SK-N-SH treated with all-trans-retinoic acid at 6 μM for 48 hours (cell line): ENCODE data around the gene ENPP7.

Source experiments
- ATAC-seq: fragments of 200-7000 bp; cut with Tn5 transposase; 3 replicates; pipeline ENCODE4 v1.9.1; 2020; ENCODE audit warnings: mild to moderate bottlenecking, moderate library complexity
- ARNTL ChIP-seq: fragments of 450-650 bp; formaldehyde crosslinking; IDR thresholded peaks from 2 replicates; pipeline ENCODE4 v1.5.0; 2020; ENCODE audit warnings: low read depth, mild to moderate bottlenecking, moderate library complexity, borderline replicate concordance
- BACH2 ChIP-seq: fragments of 250-450 bp; sonication (Bioruptor Pico); IDR thresholded peaks from 2 replicates; pipeline ENCODE4 v1.9.0; 2021; ENCODE audit warnings: mild to moderate bottlenecking, borderline replicate concordance
- CREB5 ChIP-seq: fragments of 250-450 bp; sonication (Bioruptor Pico); IDR thresholded peaks from 2 replicates; pipeline ENCODE4 v1.5.1; 2020; ENCODE audit warnings: low read depth, mild to moderate bottlenecking, moderate library complexity
- CSDC2 ChIP-seq: fragments of 250-450 bp; sonication (Bioruptor Pico); IDR thresholded peaks from 2 replicates; pipeline ENCODE4 v1.5.0; 2020; ENCODE audit warnings: mild to moderate bottlenecking, moderate library complexity
- ESRRG ChIP-seq: fragments of 250-450 bp; sonication (Bioruptor Pico); IDR thresholded peaks from 2 replicates; pipeline ENCODE4 v1.6.1; 2021; ENCODE audit warnings: mild to moderate bottlenecking
- GLIS3 ChIP-seq: fragments of 250-450 bp; sonication (Bioruptor Pico); IDR thresholded peaks from 2 replicates; pipeline ENCODE4 v1.5.0; 2020; ENCODE audit warnings: mild to moderate bottlenecking, moderate library complexity
- ISL1 ChIP-seq: fragments of 250-450 bp; sonication (Bioruptor Pico); IDR thresholded peaks from 2 replicates; pipeline ENCODE4 v2.1.2; 2022; ENCODE audit warnings: mild to moderate bottlenecking, moderate library complexity
- OSR1 ChIP-seq: fragments of 250-450 bp; sonication (Bioruptor Pico); IDR thresholded peaks from 2 replicates; pipeline ENCODE4 v1.8.0; 2022; ENCODE audit warnings: moderate library complexity, mild to moderate bottlenecking, inconsistent platforms
- POU6F1 ChIP-seq: fragments of 250-450 bp; sonication (Bioruptor Pico); IDR thresholded peaks from 2 replicates; pipeline ENCODE4 v1.8.0; 2021; ENCODE audit warnings: low read depth, mild to moderate bottlenecking, moderate library complexity, borderline replicate concordance
- PPARA ChIP-seq: fragments of 250-450 bp; sonication (Bioruptor Pico); IDR thresholded peaks from 2 replicates; pipeline ENCODE4 v1.5.0; 2020; ENCODE audit warnings: mild to moderate bottlenecking, borderline replicate concordance
- RARB ChIP-seq: fragments of 250-450 bp; sonication (Bioruptor Pico); IDR thresholded peaks from 2 replicates; pipeline ENCODE4 v1.8.0; 2021; ENCODE audit warnings: mild to moderate bottlenecking, moderate library complexity
- SNAI2 ChIP-seq: fragments of 250-450 bp; sonication (Bioruptor Pico); IDR thresholded peaks from 2 replicates; pipeline ENCODE4 v1.5.0; 2020; ENCODE audit warnings: mild to moderate bottlenecking, moderate library complexity
- TOX ChIP-seq: fragments of 250-450 bp; sonication (Bioruptor Pico); IDR thresholded peaks from 2 replicates; pipeline ENCODE4 v1.8.0; 2021; ENCODE audit warnings: mild to moderate bottlenecking, moderate library complexity, borderline replicate concordance
- ZFP3 ChIP-seq: fragments of 250-450 bp; sonication (Bioruptor Pico); IDR thresholded peaks from 2 replicates; pipeline ENCODE4 v1.5.0; 2020; ENCODE audit warnings: mild to moderate bottlenecking, moderate library complexity
- ZFP30 ChIP-seq: fragments of 450-650 bp; formaldehyde crosslinking; IDR thresholded peaks from 2 replicates; pipeline ENCODE4 v1.5.0; 2022; ENCODE audit warnings: mild to moderate bottlenecking, moderate library complexity
- ZNF70 ChIP-seq: fragments of 450-650 bp; formaldehyde crosslinking; IDR thresholded peaks from 2 replicates; pipeline ENCODE4 v1.5.0; 2020; ENCODE audit warnings: mild to moderate bottlenecking, moderate library complexity
- ZNF8 ChIP-seq: fragments of 450-650 bp; formaldehyde crosslinking; IDR thresholded peaks from 2 replicates; pipeline ENCODE4 v1.5.0; 2020; ENCODE audit warnings: mild to moderate bottlenecking, moderate library complexity
- TF ChIP-seq, protein P1 (sequence below): fragments of 250-450 bp; sonication (Bioruptor Pico); IDR thresholded peaks from 2 replicates; pipeline ENCODE4 v1.5.1; 2021; ENCODE audit warnings: mild to moderate bottlenecking, moderate library complexity
- TF ChIP-seq, protein P2 (sequence below): fragments of 250-450 bp; sonication (Bioruptor Pico); IDR thresholded peaks from 2 replicates; pipeline ENCODE4 v1.5.0; 2020; ENCODE audit warnings: mild to moderate bottlenecking, moderate library complexity

The ENPP7 gene

DNA sequence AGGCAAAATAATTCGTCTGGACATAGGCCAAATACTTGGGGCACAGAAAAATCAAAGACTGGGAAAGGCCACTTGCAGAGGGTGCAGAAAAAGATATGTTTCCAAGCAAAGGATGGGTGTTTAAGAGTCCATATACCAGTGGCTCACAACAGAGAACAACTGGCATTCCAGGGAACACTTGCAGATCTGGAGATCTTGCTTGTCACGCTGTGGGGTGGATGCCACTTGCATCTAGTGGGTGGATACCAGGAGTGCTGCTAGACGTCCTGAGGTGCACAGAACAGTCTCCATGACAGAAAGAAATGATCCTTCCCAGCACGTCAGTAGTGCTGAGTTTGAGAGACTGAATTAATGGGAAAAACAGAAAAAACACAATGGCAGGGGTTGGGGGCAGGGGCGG is 57.7 kb downstream of the ENPP7 start:
- no peak for TF ChIP-seq ZNF70
- no peak for TF ChIP-seq ZFP30 (CRISPR knock-in tag)
- TF ChIP-seq SNAI2, result no peak
- TF ChIP-seq, protein P1, sequence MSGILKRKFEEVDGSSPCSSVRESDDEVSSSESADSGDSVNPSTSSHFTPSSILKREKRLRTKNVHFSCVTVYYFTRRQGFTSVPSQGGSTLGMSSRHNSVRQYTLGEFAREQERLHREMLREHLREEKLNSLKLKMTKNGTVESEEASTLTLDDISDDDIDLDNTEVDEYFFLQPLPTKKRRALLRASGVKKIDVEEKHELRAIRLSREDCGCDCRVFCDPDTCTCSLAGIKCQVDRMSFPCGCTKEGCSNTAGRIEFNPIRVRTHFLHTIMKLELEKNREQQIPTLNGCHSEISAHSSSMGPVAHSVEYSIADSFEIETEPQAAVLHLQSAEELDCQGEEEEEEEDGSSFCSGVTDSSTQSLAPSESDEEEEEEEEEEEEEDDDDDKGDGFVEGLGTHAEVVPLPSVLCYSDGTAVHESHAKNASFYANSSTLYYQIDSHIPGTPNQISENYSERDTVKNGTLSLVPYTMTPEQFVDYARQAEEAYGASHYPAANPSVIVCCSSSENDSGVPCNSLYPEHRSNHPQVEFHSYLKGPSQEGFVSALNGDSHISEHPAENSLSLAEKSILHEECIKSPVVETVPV (CRISPR knock-in tag), result no peak
- TF ChIP-seq, protein P2, sequence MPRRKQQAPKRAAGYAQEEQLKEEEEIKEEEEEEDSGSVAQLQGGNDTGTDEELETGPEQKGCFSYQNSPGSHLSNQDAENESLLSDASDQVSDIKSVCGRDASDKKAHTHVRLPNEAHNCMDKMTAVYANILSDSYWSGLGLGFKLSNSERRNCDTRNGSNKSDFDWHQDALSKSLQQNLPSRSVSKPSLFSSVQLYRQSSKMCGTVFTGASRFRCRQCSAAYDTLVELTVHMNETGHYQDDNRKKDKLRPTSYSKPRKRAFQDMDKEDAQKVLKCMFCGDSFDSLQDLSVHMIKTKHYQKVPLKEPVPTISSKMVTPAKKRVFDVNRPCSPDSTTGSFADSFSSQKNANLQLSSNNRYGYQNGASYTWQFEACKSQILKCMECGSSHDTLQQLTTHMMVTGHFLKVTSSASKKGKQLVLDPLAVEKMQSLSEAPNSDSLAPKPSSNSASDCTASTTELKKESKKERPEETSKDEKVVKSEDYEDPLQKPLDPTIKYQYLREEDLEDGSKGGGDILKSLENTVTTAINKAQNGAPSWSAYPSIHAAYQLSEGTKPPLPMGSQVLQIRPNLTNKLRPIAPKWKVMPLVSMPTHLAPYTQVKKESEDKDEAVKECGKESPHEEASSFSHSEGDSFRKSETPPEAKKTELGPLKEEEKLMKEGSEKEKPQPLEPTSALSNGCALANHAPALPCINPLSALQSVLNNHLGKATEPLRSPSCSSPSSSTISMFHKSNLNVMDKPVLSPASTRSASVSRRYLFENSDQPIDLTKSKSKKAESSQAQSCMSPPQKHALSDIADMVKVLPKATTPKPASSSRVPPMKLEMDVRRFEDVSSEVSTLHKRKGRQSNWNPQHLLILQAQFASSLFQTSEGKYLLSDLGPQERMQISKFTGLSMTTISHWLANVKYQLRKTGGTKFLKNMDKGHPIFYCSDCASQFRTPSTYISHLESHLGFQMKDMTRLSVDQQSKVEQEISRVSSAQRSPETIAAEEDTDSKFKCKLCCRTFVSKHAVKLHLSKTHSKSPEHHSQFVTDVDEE, result no peak
- TF ChIP-seq POU6F1 (CRISPR knock-in tag), result no peak
- TF ChIP-seq GLIS3 (CRISPR knock-in tag), result no peak
- TF ChIP-seq OSR1, result no peak
- TF ChIP-seq BACH2 (CRISPR knock-in tag), result no peak
- TF ChIP-seq ZNF8 (CRISPR knock-in tag), result no peak
- no peak for TF ChIP-seq ESRRG (CRISPR knock-in tag)
- no peak for TF ChIP-seq CREB5
- no peak for TF ChIP-seq ARNTL (CRISPR knock-in tag)
- TF ChIP-seq PPARA (CRISPR knock-in tag), result no peak
- no peak for TF ChIP-seq TOX (CRISPR knock-in tag)
- TF ChIP-seq, all 23 proteins: peak for 0
- ATAC-seq, result no peak

DNA sequence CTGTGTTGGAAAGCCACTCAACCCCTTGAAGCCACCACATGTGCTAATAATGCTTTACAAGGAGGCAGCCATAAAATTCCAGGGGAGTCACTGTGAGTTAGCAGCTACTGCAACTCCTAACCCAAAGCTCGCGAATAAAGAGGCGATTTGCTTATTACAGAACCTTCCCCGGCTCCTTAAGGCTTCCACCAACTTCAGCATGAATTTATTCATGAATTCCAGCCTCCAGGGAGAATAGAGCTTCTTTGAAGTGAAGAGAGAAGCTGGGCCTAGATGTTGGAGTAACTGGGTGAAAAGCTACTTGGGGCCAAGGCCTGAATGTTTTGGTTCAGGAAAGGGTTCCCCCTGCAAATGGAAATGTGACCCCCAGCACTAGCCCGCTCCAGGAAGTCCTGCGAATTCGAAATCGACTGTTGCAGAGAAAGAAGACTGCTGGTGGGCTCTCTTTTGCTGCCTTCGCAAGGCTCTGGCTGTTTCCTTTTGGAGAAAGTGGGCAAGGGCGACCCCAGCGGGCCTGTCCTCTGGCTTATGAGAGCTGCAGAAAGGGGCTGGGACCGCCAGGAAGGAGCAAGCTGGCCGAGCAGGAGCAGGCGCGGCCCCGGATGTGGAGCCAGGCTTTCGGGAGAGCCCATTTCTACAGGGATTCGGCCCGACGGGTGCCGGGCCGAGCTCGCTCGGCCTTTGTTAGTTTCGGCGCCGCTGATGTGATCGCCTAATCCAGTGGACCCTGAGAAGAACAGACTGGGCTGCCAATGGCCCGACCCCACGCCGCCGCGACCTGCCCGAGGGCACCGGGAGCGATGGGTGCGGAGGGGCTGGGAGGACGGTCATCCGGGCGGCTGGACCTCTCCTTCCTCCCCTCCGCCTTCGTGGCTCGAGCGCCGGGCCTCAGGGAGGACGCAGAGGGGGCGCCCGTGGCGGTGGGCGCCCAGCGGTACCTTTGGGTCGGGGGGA is 58.5 kb downstream of the ENPP7 start:
- no peak for TF ChIP-seq ARNTL (CRISPR knock-in tag)
- no peak for TF ChIP-seq ZFP3 (CRISPR knock-in tag)
- TF ChIP-seq RARB (CRISPR knock-in tag), result no peak
- no peak for TF ChIP-seq ZFP30 (CRISPR knock-in tag)
- no peak for TF ChIP-seq PPARA (CRISPR knock-in tag)
- TF ChIP-seq ISL1 (CRISPR knock-in tag), result no peak
- TF ChIP-seq, protein P1 (CRISPR knock-in tag), result no peak
- no peak for TF ChIP-seq OSR1
- no peak for ATAC-seq

- ATAC-seq, result no peak
- TF ChIP-seq ZFP3 (CRISPR knock-in tag) (no peak), CSDC2 (CRISPR knock-in tag) (no peak), TOX (CRISPR knock-in tag) (no peak), ZNF8 (CRISPR knock-in tag) (no peak), ISL1 (CRISPR knock-in tag) (no peak), ZFP30 (CRISPR knock-in tag) (no peak), BACH2 (CRISPR knock-in tag) (no peak), OSR1 (no peak), RARB (CRISPR knock-in tag) (no peak)
- TF ChIP-seq, protein P2, result no peak
- TF ChIP-seq, protein P1 (CRISPR knock-in tag), result no peak
Observed at GRCh38 chr17:79789943-79790804, 59.4 kb downstream of the ENPP7 start.
